Brain microvascular endothelial cell (primary cell): ENCODE data around the gene ZNF570.
A peak's percentile ranks its signal among the peaks of the same experiment; 100 is the strongest.

Source experiments
- DNase-seq: peaks from one replicate; pipeline ENCODE4 v3.0.0-alpha.2; 2020
- H3K27ac ChIP-seq: fragments of 250-450 bp; sonication (Bioruptor Pico); 2 replicates; pipeline ENCODE4 v1.5.1; 2020; ENCODE audit warnings: mild to moderate bottlenecking, moderate library complexity
- H3K27me3 ChIP-seq: fragments of 250-450 bp; sonication (Bioruptor Pico); replicated peaks from 2 replicates; pipeline ENCODE4 v1.5.1; 2020; ENCODE audit warnings: mild to moderate bottlenecking
- H3K36me3 ChIP-seq: fragments of 250-450 bp; sonication (Bioruptor Pico); replicated peaks from 2 replicates; pipeline ENCODE4 v1.5.1; 2020; ENCODE audit warnings: mild to moderate bottlenecking
- H3K4me3 ChIP-seq: 2 replicates; pipeline ENCODE4 v1.5.1; 2011; ENCODE audit warnings: low read depth, mild to moderate bottlenecking, control low read depth, low read length, moderate library complexity
- CTCF ChIP-seq: IDR thresholded peaks from 2 replicates; pipeline ENCODE4 v1.5.1; 2011; ENCODE audit warnings: low read depth, mild to moderate bottlenecking, moderate library complexity, low read length, control low read depth, inconsistent platforms; ENCODE audit errors: missing control alignments
- in situ Hi-C: cut with HindIII; loops from 2 replicates; pipeline ENCODE4 v1.10.0; 2017; ENCODE audit warnings: low sequenced_read_pairs, low pct_ligation_motif_present

The ZNF570 gene

GRCh38 chr19:37519890-37520289, 50.7 kb downstream of the ZNF570 start:
- in situ Hi-C loops, result no loop called here
- no peaks in the 10 kb centered on the region for H3K27me3 ChIP-seq
- no peak for TF ChIP-seq CTCF
- H3K36me3 ChIP-seq, result no peaks in the 10 kb centered on the region
- DNase-seq, result peak; percentile 20
- no peak overlapping the region for H3K4me3 ChIP-seq
- no peak overlapping the region for H3K27ac ChIP-seq

- TF ChIP-seq CTCF, result no peak
- in situ Hi-C loops, result no loop called here
- Histone ChIP-seq H3K27ac (no peak overlapping the region), H3K4me3 (no peak overlapping the region), H3K36me3 (peaks cover 2% of the 10 kb centered on the region), H3K27me3 (no peaks in the 10 kb centered on the region)
- DNase-seq, result no peak
These were observed 68.3 kb downstream of the ZNF570 start for GRCh38 chr19:37537391-37537947.
